Stimulated activated CD8-positive, alpha-beta memory T cell treated with anti-CD3 and anti-CD28 coated beads, Interleukin-4, amount 100 ng/mL, for 48 hours (primary cell): Measurements from ENCODE around the gene NKX1-1.
"Not testable (repeated sequence)": the region's sequence is repeated elsewhere in the genome, so short reads cannot be mapped to it uniquely, and the experiment has no call there.

Experiments
- DNase-seq: peaks from one replicate; pipeline ENCODE4 v3.0.0-alpha.2; 2020

The NKX1-1 gene

DNA sequence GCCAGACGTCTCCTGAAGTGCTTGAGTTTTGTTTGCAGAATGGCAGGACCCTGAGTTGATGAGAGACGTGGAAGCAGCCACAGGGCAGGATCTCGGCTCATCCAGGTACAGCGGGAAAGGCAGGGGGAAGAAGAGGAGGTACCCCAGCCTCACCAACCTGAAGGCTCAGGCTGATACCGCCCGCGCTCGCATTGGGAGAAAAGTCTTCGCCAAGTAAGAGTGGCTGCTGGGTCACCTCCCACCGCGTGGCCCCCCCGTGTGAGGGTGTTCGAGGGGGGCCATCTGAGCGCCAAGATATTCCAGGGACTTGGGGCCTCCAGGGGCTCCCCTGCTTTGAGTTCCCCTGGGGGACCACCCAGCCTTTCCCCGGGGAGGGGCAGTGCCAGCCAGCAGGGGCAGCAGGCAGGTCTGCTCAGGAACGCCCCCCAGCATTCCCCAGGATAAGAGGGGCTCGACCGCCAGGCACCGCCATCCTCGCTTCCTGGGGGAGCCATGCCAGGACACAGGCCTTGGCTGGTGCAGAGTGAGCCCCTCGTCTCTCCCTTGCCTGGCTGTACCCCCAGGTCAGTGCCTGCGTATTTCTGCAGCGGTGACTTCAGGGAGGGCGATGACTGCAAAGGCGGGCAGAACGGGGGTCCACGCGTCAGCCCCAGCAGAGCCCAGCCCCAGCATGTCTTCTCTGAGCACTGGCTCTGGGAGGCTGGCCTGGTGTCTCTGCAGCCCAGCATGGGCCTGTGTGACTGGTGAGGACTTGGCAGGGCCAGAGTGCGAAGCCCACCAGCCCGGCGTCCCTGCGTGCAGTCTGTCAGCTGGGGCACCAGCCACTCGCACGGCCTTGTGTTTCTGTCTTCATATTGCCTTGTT is 22.3 kb downstream of the NKX1-1 start:
- no peak for DNase-seq

GRCh38 chr4:1382776-1383727 is 23.2 kb downstream of the NKX1-1 start:
- DNase-seq = no peak

GRCh38 chr4:1381944-1382541 is 24.2 kb downstream of the NKX1-1 start:
- DNase-seq = no peak

GRCh38 chr4:1381181-1381621 is 25.0 kb downstream of the NKX1-1 start:
- no peak for DNase-seq

DNA sequence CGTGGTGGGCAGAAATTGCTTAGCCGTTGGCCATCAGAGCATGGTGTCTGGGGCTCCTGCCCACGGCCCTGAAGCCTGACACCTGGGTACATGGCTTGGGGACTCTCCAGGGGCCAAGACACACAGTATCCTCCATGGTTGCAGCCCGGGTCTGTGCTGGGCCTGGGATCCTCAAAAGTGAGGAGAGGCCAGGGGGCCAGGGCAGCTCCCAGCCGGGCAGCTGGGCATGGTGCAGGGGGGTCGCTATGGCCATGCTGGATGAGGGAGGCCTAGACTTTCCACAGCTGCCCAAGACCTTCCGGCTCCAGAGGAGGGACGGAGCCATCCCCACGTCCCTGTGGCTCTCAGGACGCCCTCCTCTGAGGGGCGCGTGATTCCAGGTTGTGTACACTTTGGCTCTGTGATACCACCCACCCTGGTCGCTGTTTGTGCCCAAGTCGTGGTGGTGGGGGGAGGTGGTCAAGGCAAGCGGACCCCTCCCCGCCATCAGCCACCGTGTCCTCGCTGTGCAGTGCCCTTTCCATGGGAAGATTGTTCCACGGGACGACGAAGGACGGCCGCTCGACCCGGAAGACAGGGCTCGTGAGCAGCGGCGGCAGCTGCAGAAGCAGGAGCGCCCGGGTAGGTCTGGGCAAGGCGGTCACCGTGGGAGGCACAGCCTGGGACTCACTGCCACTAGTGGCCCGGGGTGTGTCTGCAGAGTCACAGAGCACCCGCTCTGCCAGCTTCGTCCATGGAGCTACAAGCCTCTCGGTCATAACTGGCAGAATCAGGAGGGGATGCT is 25.7 kb downstream of the NKX1-1 start:
- DNase-seq = no peak

DNA sequence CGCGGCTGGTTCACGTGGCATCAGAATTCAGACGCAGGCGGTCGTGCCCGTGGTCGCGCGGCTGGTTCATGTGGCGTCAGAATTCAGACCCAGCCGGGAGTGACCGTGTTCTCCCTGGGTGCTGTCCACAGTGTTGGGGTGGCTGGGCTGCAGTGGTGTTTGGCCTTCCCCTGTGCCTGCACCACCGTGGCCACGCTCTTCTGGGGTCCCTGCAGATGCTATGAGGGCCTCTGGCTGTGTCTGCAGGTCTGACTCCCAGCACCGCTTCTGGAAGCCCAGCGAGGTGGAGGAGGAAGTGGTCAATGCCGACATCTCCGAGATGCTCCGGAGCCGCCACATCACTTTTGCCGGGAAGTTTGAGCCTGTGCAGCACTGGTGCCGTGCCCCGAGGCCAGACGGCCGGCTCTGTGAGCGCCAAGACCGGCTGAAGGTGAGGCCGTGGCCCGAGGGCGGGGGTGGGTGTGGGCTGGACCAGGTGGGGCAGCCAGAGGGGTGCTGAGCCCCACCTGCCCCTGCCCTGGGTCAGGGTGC is 26.4 kb downstream of the NKX1-1 start:
- no peak for DNase-seq

DNA sequence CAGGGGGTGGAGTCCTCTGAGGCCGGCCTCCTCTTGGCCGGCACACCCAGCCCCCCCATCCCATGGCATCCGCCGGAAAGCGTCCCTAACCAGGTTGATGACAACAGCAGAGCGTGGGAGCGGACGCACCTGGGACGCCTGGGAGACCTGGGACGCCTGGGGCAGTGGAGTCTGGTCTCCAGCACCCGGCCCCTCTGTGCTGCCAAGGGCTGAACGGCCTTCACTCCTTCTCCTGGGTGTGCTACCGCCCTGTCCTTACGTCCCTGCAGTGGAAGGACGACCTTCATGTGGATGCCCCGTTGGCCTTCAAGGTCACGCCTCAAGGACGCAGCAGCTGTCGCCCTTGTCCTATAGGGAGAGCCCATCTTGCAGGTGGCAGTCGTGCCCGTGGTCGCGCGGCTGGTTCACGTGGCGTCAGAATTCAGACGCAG is 26.9 kb downstream of the NKX1-1 start:
- DNase-seq = no peak

- no peak for DNase-seq
Observed at GRCh38 chr4:1378559-1379231, 27.5 kb downstream of the NKX1-1 start.

DNA sequence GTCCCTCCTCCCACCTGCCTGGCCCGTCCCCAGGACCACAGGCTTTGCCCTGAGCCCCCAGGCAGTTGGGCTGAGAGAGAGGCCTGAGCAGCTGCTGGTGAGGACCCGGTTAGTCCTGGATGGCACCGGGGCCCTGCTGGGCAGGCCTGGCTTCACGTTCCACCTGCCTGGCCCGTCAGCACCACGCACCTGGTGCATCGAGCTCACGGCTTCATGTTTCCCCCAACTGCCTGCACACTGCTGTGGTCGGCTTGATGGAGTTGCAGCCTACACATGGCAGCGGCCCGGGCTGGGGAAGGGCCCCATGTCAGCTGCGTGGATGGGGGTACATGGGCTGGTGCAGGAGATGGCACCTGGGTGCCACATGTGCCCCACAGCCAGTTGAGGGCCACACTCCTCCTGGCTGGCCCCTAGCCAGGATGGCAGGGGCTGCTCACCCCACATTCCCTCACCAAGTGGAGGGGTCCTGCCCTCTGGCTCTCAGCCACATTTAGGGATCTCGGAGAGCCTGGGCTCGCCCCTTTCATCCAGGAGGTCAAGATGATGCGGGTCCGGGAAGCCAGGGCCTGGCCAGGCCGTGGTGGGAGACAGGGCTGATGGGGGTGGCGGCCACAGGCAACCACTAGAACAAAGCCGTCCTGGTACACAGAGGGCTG is 28.5 kb downstream of the NKX1-1 start:
- DNase-seq = no peak

GRCh38 chr4:1376841-1377605 is 29.2 kb downstream of the NKX1-1 start:
- DNase-seq = no peak

GRCh38 chr4:1376391-1376840 is 29.8 kb downstream of the NKX1-1 start:
- no peak for DNase-seq

GRCh38 chr4:1375761-1376322 is 30.4 kb downstream of the NKX1-1 start:
- no peak for DNase-seq

GRCh38 chr4:1375051-1375721 is 31.1 kb downstream of the NKX1-1 start:
- no peak for DNase-seq

- DNase-seq = no peak
Observed at GRCh38 chr4:1374706-1375045, 31.6 kb downstream of the NKX1-1 start.

DNA sequence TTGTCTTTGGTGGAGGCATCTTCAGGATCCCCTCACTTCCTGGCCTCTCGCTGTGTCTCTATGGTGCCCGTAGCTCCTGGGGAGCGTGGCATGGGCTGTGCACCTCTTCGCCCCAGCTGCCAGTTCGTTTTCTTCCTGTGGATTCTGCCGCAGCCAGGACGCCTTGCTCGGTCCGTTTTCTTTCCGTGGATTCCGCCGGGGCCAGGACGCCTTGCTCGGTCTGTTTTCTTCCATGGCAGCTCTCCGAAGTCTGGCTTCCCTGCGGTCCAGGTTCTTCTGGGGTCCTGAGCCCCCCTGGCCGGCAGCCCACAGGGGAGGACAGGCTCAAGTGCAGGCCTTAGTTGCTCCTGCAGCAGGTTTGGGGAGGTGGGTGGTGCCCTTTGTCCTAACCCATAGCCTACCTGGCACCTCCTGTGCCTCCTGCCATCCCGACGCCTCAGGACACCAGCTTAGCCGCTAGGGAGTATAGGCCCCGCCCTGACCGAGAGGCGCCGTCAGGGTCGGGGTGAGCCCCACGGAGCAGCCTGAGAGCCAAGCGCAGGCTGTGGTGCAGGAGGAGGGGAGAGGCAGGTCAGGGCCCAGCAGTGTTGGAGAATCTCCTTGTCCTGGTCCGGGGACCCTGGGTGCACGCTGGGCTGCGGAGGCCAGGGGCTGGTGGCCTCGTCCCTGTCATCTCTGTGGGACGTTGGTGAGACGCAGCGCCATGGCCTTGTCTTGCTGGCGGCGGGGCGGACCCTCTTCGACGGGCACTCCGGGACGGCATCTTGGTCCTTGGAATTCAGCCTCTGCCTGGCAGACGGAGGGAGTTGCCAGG is 32.1 kb downstream of the NKX1-1 start:
- no peak for DNase-seq

- DNase-seq = not testable (repeated sequence)
Observed at GRCh38 chr4:1372576-1372975, 33.7 kb downstream of the NKX1-1 start.

DNA sequence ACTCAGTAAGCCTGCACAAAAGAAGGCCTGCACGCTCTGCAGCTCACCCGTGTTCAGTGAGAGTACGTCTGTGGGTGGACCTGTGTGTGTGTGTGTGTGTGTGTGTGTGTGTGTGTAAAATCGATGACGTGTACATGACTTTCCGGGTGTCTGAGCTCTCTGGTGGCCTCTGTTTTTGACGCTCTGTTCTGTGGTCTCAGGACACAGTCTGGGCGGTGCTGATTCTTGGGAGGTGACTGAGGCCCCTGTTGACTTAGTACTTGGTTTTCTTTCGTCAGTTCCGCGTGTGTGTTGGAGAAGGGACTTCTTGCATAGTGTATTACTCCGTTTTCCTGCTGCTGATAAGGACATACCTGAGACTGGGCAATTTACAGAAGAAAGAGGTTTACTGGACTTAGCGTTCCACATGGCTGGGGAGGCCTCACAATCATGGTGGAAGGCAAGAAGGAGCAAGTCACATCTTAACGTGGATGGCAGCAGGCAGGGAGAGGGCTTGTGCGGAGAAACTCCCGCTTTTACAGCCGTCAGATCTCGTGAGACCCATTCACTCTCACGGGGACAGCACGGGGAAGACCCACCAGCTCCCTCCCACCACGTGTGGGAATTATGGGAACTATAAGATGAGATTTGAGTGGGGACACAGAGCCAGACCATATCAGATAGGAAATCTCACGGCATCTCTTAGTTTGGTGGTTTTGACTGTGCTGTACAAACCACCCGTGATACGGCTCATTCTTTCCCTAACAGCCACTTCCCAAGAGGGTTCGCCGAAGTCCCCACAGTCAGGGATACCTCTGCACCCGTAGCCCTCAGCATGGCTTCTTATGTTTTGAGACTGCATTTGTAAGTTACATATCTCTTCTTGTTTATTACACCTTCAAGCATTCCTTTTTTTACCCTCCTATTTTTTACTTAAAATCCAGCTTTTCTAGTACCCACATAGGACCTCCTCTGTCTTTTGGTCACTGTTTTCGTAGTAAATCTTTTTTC is 34.8 kb downstream of the NKX1-1 start:
- DNase-seq = no peak
